Measurements from ENCODE around the gene CAMK2B.

The CAMK2B gene

DNA sequence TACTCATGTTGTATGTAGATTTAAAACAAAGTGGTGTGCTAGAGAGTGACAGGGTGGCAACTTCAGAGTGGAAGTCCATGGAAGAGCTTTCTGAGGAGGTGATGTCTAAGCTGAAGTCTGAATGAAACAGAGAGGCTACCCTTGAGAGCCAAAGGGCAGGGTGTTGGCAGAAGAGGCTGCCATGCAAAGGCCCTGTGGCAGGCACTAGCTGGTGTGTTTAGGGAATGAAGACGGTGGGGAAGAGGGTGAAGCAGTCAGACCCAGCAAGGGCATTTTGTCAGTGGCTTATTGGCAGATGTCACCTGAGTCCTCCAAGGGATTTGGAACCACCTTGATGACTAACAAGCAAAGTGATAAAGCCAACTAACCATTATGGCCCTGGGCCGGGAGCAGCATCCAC lies 3.7 kb upstream of the CAMK2B start:
- DNase-seq, result no peak

DNA sequence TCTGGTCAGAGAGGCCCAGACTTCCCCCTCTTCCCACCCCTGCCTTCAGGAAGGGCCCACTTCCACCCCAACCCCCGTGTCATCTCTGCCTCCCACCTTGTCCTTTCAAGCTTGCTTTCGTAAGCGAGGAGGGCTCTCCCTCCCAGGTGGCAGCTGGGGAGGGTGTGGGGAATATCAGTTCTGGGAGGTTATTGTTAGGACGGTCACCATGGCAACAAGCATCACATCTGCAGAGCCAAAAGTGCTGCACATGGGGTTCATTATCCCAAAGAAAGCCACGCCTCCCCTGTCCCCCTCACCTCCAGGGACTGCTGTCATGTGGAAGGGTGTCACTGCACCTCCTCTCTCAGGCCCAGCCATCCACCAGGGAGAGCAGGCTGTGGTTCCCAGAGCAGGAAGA lies 2.6 kb upstream of the CAMK2B start:
- DNase-seq, result no peak

DNA sequence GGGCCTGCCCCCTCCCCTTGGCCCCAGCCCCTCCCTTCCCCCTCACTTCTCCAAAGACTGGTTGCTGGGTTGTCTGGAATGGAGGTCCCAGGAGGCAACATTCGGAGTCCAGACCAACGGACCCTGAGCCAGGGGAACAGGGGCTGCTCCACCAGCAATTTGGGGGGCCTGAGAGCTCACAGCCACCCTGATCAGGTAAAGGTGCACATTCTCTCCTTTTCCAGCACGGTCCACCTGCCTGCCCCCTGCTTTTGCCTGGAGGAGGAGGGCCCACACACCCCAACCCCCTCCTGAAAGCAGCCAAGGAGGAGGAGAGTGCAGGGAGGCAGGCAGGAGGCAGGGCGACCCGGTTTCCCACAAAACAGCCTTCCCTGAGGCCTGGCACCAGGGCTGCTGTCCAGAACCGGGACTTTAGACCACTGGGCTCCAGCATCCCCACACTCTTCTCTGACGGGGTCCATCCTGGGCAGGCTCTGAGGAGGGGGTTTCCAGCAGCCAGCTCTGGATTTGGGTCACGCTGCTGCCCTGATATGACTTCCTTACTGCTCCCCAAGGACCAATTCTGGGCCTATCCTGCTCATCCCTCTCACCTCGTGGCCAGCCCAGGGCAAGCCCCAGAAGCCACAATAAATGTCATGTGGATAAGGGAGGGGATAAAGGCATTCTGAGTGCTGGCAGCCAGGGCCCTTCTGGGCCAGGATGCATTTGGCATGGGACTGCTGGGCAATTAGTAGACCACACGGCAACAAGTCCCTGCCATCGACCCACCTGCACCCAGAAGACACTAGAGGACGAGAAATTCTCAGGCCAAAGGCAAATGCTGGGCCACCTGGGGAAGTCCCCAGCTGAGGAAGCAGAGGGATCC lies 1.1 kb upstream of the CAMK2B start:
- no peak for DNase-seq

DNA sequence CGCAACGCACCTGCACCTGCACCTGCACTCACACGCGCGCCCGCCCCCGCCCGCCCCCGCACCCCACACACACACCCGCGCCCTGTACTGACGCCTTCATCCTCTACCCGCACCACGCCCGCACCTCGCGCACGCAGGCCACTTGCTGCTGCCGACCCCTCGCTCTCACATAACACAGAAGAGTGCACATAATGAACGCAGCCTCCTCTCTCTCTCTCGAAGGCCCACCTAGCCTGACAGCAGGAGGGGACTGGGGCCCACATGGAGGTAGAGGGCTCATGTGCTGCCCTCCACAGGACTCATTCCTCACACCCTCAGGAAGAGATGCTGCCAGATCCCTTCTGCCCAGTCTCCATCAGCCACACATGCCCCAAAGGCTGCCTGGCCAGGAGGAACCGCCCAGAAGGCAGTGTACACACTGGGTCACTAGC lies 432 bp upstream of the CAMK2B start:
- peak; percentile 77 for DNase-seq

DNA sequence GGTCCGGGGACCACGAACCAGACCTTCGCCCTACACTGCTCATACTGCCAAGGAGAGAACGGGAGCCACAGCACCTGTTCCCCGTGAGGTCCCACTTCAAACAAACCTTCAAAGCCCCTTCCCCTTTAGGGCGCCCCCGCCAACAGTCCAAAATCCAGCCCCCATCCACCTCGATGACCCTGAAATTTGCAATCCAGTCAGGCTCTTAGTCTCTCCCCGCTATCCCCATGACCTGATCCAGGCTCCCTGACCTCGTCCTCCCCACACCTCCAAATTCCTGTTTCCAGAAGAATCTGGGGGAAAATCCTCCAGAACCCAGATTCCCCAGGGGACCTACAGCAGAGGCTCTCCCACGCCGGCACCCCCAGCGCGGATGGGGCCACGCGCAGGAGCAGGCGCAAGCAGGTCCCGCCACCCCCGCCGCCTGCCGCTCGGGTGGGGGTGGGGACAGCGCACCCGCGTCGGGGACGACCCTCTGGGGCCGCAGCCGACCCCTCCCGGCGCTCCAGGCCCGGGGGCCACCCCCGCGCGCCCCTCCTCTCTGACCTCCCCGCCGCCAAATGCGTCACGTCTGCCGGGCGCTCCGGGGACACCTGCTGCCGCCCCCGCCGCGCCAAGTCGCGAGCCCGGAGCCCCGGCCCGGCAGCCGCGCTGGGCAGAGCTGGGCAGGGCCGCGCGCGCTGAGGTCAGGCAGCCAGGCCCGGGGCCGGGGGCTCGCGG lies 753 bp downstream of the CAMK2B start:
- DNase-seq, result peak; percentile 44

DNA sequence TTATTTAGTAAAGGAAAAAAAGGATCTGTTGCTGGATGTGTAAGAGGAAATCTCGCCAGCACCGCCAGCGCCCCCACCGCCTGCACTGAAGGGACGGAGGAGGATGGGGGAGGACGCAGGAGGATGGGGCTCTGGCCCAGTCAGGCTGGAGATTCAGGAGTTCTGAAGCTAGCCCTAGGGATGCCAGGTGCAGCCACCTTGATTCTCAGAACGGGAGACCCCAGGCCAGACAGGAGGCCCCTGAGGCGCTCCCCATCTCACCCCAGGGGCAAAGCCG lies 1.3 kb downstream of the CAMK2B start:
- peak; percentile 44 for DNase-seq

DNA sequence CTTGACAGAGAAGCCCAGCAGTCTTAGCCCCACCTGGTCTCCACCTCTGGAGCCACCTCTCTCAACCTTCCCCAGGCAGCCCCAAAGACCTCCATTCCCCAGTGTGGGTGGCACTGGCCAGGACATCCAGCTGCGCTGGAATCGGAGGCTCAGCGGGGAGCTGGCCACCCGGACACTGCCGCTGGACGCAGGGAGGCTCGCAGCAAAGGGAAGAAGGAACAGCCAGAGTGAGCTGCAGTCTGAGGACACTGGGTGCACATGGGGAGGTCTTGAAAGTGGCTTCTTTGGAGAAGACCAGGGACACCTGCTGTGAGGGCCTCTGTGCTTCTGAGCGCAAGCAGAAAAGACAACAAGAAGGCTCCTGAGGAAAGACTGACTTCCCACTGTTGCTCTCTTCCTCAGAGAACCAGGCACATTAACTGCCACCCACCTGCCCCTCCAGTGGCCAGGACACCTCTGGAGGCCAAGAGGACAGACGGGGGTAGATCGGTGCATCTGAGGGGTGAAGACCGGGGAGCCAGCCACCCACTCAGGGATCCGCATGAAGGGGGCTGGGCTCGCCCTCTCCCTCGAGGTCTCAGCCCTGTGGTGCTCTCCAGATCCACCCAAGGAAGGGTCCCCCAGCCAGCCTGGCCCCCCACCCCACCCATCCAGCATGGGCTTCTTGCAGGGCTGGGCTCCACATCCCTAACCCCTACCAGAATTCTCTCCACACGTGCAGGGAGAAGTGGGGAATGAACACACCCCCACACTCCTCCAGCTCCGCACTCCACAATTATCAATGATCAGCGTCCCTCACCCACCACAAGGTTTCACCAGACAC lies 1.8 kb downstream of the CAMK2B start:
- no peak for DNase-seq

DNA sequence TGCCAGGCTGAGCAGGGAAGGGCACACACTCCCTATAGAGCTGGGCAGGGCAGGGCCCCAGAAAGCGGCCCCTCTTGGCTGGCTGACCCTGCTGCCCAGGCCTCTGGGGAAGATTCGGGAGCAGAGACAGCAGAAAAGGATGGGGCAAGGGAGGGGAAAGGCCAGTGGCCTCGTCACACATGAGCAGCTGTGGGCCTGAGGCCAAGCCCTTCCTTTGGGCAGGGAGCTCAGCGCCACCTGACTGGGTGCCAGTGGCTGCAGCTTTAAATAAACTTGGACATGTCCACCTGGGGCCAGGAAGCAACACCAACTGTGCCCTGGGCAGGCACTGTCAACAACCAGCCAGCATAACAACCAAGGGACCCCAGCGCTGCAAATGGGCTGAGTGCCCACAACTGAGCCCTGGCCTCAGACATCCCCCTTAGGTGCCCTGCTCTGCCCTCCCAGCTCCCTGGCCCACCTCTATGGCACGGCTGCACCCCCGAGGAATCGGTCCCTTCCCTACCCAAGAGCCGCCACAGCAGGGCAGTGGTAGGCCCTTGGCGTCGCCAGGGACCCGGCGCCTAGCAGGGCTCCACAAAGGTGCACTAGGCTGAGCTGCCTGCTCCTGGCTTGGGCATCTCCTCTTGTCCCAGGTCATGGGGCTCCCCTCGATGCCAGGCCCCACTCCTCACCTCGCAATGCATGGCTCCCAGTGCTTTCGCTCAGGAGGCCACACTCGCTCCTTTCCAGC lies 2.6 kb downstream of the CAMK2B start:
- peak; percentile 25 for DNase-seq

DNA sequence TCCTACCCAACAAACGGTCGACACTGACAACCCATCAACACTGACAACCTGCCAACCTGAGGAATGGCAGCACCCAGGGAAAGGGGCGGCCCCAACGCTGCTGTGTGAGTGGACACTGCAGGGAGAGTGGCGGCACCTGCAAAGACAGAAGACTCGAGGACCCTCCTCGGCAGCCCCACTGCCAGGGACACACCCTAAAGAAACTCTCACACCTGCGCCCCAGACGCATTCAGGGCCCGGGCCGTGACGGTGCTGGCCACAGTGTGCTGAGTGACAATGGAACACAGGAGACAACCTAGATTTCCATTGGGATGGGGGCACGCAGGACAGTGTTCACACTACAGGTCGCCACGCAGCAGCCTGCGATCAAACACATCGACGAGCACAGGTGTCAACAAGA lies 3.6 kb downstream of the CAMK2B start:
- DNase-seq, result no peak

DNA sequence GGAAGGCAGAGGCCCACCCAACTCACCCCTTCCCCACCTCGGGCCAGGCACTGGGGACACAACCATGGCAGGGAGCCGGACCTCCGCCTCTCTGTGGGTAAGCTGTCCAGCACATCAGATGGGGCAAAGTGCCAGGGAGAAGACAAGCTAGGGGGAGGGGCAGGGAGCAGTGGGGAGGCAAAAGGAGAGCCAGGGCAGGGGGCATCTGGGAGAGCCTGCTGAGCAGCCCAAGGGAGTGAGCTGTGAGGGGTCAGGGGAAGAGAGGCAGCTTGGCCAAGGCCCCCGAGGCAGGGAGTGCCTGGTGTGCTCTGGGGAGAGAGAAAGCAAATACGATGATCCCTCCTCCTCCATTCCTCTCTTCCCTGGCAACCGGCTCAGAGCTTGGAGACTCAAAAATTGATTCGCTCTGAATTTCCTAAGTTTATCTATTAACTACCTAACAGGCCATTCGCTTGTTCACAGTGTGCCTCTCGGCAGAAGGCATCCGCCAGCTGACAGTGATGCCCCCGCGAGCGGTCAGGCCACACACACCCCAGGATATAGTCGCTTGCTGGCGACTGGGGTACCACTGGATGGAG lies 4.5 kb downstream of the CAMK2B start:
- peak; percentile 37 for DNase-seq

DNA sequence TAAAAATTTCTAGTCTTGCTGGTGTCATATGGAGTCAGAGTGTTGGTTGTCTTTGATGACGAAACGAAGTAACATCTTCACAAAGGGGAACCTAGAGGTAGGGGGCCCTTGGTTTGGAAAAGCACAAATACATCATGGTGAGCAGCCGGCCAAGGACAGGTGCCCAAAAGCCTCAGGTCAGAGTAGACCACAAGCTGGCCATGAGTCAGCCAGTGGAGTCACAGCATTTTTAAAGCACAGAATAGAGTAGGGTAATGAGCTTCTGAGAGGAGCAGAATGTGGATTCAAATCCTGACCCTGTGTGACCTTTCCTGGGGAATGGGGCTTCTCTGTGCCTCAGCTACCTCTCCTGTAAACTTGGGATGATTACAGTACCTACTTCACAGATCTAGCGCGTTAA lies 5.3 kb downstream of the CAMK2B start:
- no peak for DNase-seq

DNA sequence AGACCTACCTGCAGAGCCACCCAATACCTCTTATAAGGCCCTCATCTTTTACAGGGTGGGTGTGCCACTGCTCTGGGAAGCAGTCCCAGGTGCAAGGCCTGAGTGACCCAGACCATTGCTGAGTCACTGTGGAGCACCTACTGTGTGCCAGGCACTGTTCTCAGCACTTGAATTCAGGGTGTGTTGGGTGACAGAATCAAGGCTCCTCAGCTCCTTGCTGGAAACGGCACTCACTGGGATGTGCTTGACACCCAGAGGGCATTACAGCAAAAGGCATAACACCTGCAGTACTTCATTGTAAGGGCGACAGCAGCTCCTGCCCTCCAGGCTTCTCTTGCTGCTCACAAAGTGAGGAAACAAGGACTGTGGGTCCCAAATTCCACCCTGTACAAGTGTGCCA lies 7.1 kb downstream of the CAMK2B start:
- DNase-seq, result no peak

DNA sequence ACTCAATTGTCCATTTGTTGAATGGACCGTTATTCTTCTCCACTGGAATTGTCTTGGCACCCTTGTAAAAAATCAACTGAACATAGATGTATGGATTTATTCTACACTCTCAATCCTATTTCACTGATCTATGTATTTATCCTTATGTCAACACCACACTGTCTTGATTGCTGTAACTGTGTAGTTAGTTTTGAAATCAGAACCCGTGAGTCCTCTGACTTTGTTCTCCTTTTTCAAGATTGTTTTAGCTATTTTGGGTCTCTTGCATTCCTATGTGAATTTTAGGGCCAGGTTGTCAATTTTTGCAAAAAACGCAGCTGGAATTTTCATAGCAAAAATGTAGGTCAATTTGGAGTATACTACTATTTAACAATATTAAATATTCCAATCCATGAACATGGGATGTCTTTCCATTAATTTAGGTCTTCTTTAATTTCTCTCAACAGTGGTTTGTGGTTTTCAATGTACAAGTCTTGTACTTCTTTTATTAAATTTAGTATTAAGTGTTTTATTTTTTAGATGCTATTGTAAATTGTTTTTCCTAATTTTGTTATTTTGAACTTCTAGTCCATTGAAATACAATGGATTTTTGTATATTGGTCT lies 10.0 kb downstream of the CAMK2B start:
- DNase-seq, result no peak

DNA sequence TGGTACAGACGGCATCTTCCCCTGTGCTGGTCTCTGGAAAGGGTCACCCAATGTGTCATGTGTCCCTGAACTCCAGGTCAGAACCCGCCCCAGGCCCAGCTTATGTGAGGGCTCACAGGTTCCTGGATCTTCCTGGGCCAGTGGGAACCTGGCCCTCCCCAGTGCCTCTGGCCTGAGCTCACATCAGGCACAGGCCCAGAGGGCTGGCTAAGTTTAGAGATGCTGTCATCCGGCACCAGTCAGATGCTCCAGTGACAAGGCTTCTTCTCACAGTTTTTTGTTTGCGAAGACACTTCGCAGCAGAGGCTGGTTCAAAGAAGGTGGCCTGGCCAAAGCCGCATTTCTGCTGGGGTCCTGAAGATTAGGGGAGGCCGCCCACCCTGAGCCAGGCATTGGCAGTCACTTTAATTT lies 11.8 kb downstream of the CAMK2B start:
- DNase-seq, result no peak

DNA sequence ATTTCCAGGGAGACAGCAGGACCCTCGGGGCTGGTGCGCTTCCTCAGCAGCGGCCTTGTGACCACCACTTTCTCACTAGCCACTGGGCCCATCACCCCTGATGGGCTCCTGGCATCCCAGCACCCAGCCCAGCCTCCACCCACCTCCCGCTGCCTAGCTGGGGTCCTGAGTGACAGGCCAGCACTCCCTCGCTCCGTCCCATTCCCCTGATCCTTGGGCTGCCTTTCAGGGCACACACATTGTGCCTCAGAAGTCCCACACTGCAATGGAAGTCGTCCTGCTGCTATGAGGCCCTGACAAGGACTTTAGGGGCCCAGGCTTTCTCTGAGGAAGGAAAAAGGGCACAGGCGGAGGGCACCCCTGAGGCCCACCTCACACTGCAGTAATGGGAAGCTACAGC lies 12.4 kb downstream of the CAMK2B start:
- DNase-seq, result no peak

DNA sequence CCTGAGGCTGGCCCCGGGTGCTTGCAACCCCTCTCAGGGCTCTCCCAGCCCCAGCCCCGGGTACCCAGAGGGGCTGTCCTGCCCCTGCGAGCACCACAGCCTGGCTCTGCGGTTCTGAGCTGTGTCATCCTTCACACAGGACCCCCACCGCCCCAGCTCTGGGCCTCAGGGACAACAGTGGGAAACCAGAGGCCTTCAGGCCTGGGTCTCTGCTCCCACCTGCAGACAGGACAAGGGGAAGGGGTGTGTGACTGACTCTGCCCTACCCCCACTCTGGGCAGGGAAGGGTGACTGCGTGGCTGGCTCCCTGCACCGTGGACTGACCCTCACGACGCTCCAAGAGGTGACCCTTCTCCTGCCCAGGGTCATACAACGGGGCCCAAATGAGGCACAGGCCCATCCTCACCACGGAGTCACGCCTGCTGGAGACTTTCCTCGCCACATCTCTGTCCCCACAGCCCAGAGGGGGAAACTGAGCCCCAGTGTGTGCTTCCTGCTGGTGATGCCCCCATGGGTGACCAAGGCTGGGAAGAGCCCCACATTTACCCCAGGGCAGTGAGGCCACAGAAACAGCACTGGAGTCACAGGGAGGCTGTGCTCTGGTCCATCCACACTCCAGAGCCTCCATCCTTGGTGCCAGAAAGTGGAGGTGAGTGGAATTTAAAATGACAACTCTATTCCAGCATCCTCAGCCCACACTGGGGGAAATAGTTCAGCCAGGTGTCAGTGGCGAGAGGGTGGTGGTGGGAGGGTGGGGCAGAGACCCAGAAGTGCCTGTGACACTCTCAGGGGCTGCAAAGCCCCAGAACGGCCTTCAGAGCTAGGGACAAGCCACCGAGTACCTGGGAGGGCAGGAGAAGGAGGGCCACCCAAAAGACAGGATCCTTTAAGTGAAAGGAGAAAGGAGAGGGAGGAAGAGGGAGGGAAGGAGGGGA lies 13.6 kb downstream of the CAMK2B start:
- DNase-seq, result no peak

DNA sequence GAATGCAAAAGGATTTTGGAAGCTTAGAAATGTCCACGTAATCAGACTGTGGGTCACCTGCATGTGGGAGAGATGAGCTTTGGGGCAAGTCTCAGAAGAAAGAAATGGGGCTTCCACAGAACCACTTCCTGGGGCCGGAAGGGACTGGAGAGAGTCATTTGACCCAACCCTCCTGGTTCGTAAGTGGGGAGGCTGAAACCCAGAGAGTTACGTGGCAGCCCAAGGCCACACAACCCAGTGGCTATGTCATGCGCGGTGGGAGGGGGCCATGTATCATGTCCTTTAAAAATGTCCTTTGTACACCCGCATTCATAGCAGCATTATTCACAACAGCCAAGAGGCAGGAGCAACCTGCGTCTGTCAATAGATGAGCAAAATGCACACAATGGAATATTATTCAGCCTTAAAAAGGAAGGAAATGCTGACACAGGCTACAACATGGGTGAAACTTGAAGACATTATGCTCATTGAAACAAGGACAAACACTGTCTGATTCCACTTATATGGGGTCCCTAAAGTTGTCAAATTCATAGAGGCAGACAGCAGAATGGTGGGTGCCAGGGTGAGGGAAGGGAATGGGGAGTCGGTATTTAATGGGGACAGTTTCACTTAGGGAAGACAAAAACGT lies 15.1 kb downstream of the CAMK2B start:
- no peak for DNase-seq

DNA sequence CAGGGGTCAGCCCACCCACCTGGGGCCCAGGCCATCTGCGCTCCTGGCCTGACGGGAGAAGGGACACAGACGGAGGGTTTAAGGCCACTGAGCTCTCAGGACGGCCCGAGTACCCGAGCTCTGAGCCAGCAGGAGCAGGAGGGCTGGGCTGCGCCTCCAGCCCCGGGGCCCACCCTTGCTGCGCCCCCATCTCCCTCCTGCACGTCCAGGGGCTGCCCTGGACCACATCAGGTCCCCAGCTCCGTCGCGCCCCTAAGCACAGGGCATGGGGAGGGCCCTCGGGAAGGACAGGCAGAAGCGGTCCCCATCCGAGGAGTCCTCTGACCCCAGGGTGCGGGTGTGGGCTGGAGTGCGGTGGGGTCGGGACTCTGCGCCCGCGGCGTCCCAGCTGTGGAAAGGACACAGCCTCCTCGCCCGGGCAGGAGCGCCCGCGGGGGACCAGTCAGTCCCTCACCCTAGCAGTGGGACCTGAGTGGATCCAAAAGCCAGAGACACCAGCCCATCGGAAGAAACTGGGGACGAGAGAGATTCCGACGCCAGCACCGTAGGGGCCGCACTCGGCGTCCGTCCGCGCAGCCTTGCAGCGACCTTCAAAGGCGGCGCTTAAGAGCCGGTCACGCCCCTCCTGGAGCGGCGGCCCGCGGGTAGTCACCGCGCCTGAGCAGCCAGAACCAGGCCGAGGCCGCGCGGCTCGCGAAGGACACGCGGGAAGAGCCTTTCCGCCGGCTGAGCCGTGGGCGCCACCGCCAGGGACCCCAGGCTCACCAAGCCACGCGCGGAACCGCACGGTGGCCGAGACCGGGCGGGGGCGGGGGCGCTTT lies 15.9 kb downstream of the CAMK2B start:
- peak; percentile 8 for DNase-seq

DNA sequence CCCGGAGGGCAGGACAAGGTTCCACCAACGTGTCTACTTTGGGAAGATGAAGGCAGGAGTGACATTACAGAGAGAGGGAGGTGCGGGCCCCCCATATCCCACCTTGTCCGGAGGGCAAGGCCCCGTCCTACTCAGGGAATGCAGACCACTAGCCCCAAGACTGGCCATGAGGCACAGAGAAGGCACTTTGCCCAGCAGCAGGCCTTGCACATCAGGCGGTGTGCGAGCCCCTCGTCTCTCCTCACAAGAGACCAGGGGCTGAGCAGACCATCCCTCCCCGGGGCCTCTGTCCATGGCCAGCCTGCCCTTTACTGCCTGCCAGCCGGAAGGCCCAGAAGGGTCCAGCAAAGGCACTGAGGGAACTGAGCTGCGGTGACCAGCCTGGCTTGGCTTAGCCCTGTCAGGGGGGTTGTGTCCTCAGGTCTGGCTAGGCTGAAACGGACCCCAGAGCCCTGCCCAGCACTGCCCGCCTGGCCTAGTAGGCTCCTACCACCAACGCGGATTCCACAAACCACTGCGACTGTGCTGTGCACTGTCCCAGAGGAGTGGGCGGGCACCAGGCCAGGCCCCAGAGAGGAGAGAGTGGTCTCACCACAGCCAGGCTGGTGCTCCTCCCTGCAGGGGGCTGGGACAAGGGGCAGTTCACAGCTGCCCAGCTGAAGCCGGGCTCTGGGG lies 16.7 kb downstream of the CAMK2B start:
- no peak for DNase-seq

All from NCI-H1092 treated with DMSO at 0.1 percent for 48 hours (cell line).